ENCODE results near the gene MAOA. TPM values are rescaled to one million over a fixed set of nuclear protein-coding genes. Genes with fewer than 3 reads are reported as not detected.

MAOA gene
- polyA plus RNA-seq, 1 donor from 2014 or later = 1.3 TPM

GRCh38 chrX:43706786-43707370, 50.8 kb downstream of the MAOA start:
- no peak overlapping the region for H3K4me2 ChIP-seq (ENCODE audit: low read length)

GRCh38 chrX:43707812-43708548, 51.9 kb downstream of the MAOA start:
- H3K4me2 ChIP-seq (ENCODE audit: low read length) = no peak overlapping the region

More at GRCh38 chrX:43706786-43707370, 50.8 kb downstream of the MAOA start:
- H2AFZ ChIP-seq (ENCODE audit: low read depth, low read length) = no peak overlapping the region
- no peak overlapping the region for H3K27ac ChIP-seq (ENCODE audit: low read length)
- no peaks in the 10 kb centered on the region for H3K9me3 ChIP-seq (ENCODE audit: low read length)
- H3K79me2 ChIP-seq (replicated peaks; ENCODE audit: insufficient read depth, low read length) = no peaks in the 10 kb centered on the region
- H3K9ac ChIP-seq (ENCODE audit: low read length) = no peak overlapping the region
- TF ChIP-seq SMC3 (conservative IDR thresholded peaks at IDR 0.05; ENCODE audit: poor library complexity) (no peak), MXI1 (conservative IDR thresholded peaks at IDR 0.05; ENCODE audit: poor library complexity, severe bottlenecking) (no peak), TAF1 (IDR thresholded peaks at IDR 0.05; ENCODE audit: low read depth) (no peak)
- no peak overlapping the region for H3K4me3 ChIP-seq (ENCODE audit: low read length)
- H3F3A ChIP-seq (ENCODE audit: insufficient read depth, low read length, poor library complexity, severe bottlenecking) = no peaks in the 10 kb centered on the region
- H3K9me2 ChIP-seq (ENCODE audit: insufficient read depth, low read length) = no peaks in the 10 kb centered on the region
- no peaks in the 10 kb centered on the region for H3K27me3 ChIP-seq (ENCODE audit: insufficient read depth, low read depth, low read length)
- H3K36me3 ChIP-seq (ENCODE audit: insufficient read depth, low read length) = no peaks in the 10 kb centered on the region
- H4K20me1 ChIP-seq (ENCODE audit: insufficient read depth) = no peaks in the 10 kb centered on the region

More at GRCh38 chrX:43707812-43708548, 51.9 kb downstream of the MAOA start:
- Histone ChIP-seq H3K36me3 (ENCODE audit: insufficient read depth, low read length) (no peaks in the 10 kb centered on the region), H3K79me2 (replicated peaks; ENCODE audit: insufficient read depth, low read length) (no peaks in the 10 kb centered on the region), H2AFZ (ENCODE audit: low read depth, low read length) (no peak overlapping the region), H3F3A (ENCODE audit: insufficient read depth, low read length, poor library complexity, severe bottlenecking) (no peaks in the 10 kb centered on the region), H3K27me3 (ENCODE audit: insufficient read depth, low read depth, low read length) (no peaks in the 10 kb centered on the region), H3K27ac (ENCODE audit: low read length) (no peak overlapping the region), H3K4me3 (ENCODE audit: low read length) (no peak overlapping the region), H4K20me1 (ENCODE audit: insufficient read depth) (no peaks in the 10 kb centered on the region), H3K9ac (ENCODE audit: low read length) (no peak overlapping the region), H3K9me2 (ENCODE audit: insufficient read depth, low read length) (no peaks in the 10 kb centered on the region), H3K9me3 (ENCODE audit: low read length) (no peaks in the 10 kb centered on the region)
- no peak for TF ChIP-seq MXI1 (conservative IDR thresholded peaks at IDR 0.05; ENCODE audit: poor library complexity, severe bottlenecking)
- TF ChIP-seq POLR2AphosphoS5 (IDR thresholded peaks at IDR 0.05) = no peak
- no peak for TF ChIP-seq CTCF (IDR thresholded peaks at IDR 0.05; ENCODE audit: poor library complexity, severe bottlenecking)
- TF ChIP-seq REST (IDR thresholded peaks at IDR 0.05; ENCODE audit: borderline replicate concordance) = no peak
- TF ChIP-seq SMC3 (conservative IDR thresholded peaks at IDR 0.05; ENCODE audit: poor library complexity) = no peak
- TF ChIP-seq TAF1 (IDR thresholded peaks at IDR 0.05; ENCODE audit: low read depth) = no peak
- no peak for TF ChIP-seq EP300 (conservative IDR thresholded peaks at IDR 0.05; ENCODE audit: poor library complexity, severe bottlenecking)
- TF ChIP-seq RAD21 (conservative IDR thresholded peaks at IDR 0.05) = no peak
- no peak for TF ChIP-seq EZH2 (IDR thresholded peaks at IDR 0.05; ENCODE audit: borderline replicate concordance, insufficient read depth, low read length, poor library complexity, severe bottlenecking)
